HUDEP-2 (cell line): ENCODE data around the gene POM121.
"Not testable (repeated sequence)": the region's sequence is repeated elsewhere in the genome, so short reads cannot be mapped to it uniquely, and the experiment has no call there.

Source experiments
- DNase-seq, 76 experiments: peaks; one replicate each; lab custom pipeline; 2025; ENCODE audit not compliant: unreplicated experiment in 76 of 76; lab: John Stamatoyannopoulos, UW

The POM121 gene

DNA sequence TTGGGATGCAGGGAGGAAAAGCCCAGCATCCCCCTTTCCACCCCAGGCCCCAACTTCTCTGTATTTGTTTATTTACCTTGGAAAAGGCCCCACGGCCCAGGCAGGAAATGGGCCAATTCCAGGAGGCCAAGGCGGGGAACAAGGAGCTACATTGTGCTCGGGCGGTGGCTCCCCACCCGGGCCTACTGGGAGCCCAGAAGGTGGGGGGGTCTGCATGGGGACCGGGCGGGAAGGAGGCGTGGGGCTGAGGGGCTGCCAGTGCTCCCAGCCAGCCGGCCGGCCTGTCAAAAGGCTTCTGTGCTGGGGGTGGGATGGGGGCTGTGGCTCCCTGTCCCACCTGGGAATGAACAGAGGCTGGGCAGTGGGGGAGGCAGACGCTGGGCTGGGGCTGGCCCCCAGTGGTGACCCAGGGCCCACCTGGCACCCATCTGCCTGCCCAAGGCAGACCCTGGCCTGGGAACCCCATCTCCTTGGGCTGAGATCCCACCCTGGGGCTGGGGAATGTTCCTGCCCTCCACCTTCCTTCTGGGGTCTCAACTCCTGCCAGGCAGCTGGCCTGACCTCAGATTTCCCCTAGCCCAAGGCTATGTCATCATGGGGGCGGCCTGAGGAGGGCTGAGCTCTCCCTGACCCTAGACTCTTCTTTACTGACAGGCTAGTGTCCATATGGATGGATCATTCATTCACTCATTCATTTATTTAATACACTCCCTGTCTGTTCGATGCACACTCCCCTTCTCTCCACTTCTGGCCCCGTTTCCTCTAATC is 65.4 kb downstream of the POM121 start:
- DNase-seq = not testable (repeated sequence)

- DNase-seq = not testable (repeated sequence)
Measured at GRCh38 chr7:72995484-72995883, 70.6 kb downstream of the POM121 start.

DNA sequence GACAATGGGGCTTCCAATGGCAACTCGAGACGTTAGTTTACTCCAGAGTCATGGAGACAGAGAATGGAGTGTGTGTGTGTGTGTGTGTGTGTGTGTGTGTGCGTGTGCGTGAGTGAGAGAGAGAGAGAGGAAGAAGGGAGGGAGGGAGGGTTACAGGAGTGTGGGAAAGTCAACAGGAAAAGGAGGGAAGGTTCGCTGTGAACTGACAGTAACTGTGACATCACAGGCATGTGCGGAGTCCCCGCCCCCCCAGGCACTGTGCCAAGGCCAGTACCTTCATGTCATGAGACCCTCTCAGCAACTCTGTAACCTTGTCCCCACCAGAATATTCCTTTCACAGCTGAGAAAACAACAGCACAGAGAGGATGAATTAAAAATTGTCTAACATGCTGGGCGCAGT is 72.6 kb downstream of the POM121 start:
- not testable (repeated sequence) for DNase-seq

GRCh38 chr7:72997887-72998468 is 73.1 kb downstream of the POM121 start:
- DNase-seq = not testable (repeated sequence)
